Measurements from ENCODE around the gene PNPLA6. TPM values are rescaled to one million over a fixed set of nuclear protein-coding genes. Genes with fewer than 3 reads are reported as not detected.

The PNPLA6 gene
- total and polyA plus RNA-seq, 2 experiments from 2014 or later = 66.6 to 135 TPM

GRCh38 chr19:7488736-7489353 lies 46.7 kb upstream of the PNPLA6 start, which contains the start of gene PEX11G (continued):
- TF ChIP-seq ZNF462 (CRISPR knock-in tag; IDR thresholded peaks at IDR 0.05) = no peak
- no peak for TF ChIP-seq EZH2 (IDR thresholded peaks at IDR 0.05; ENCODE audit: low read depth, unreplicated experiment)
- TF ChIP-seq ETS1 (IDR thresholded peaks at IDR 0.05) = no peak
- TF ChIP-seq ZNF331 (CRISPR knock-in tag; IDR thresholded peaks at IDR 0.05; ENCODE audit: low read depth) = no peak
- TF ChIP-seq EZH2phosphoT487 (IDR thresholded peaks at IDR 0.05; ENCODE audit: unreplicated experiment) = no peak

- no peaks in the 10 kb centered on the region for H3K79me2 ChIP-seq (replicated peaks; ENCODE audit: insufficient read depth)
- ATAC-seq (peak; percentile 27), DNase-seq (ENCODE audit: low spot score) (peak; percentile 34)
- Mint-ChIP-seq H3K36me3 (ENCODE audit: low read depth) (no peaks in the 10 kb centered on the region), H3K4me3 (peak overlapping the region; percentile 57; the same call in 2 of the 3 replicates), H3K27me3 (ENCODE audit: insufficient read depth, low read depth, poor library complexity) (peaks cover 9% of the 10 kb centered on the region), H3K4me1 (peaks cover 9% of the 10 kb centered on the region), H3K27ac (peak overlapping the region; percentile 97), H3K9me3 (no peaks in the 10 kb centered on the region)
- H3K27ac ChIP-seq (ENCODE audit: low read depth) = peak overlapping the region; percentile 97
- H4K20me1 ChIP-seq (replicated peaks; ENCODE audit: insufficient read depth) = no peaks in the 10 kb centered on the region
- peak overlapping the region; percentile 64; the same call in 1 of the 2 replicates for H2AFZ ChIP-seq
- peak overlapping the region; percentile 95 for H3K4me2 ChIP-seq
- no peaks in the 10 kb centered on the region for H3K9me2 ChIP-seq (ENCODE audit: insufficient read depth)
- H3K27me3 ChIP-seq (ENCODE audit: insufficient read depth) = no peaks in the 10 kb centered on the region
- no peaks in the 10 kb centered on the region for H3K36me3 ChIP-seq (ENCODE audit: insufficient read depth)
- TF ChIP-seq CTCF (conservative IDR thresholded peaks at IDR 0.05; ENCODE audit: low read depth in 2 of 2) (peak in 1 of 2 experiments; percentile 41; a peak in 2 of 4 replicates), STAT1 (IDR thresholded peaks at IDR 0.05; ENCODE audit: unreplicated experiment) (no peak)
- H3K4me3 ChIP-seq = no peak overlapping the region
- H3K4me1 ChIP-seq (ENCODE audit: insufficient read depth) = peaks cover 7% of the 10 kb centered on the region
- peaks cover 5% of the 10 kb centered on the region for H3F3A ChIP-seq (replicated peaks; ENCODE audit: low read depth)
These were observed 45.9 kb upstream of the PNPLA6 start for GRCh38 chr19:7489609-7490044.
